ENCODE data around the gene HRG. TPM values are rescaled to one million over a fixed set of nuclear protein-coding genes. Genes with fewer than 3 reads are reported as not detected.
"Not testable (repeated sequence)": the region's sequence is repeated elsewhere in the genome, so short reads cannot be mapped to it uniquely, and the experiment has no call there.

HRG gene
- 0.18 TPM for polyA plus RNA-seq (ENCODE audit: insufficient read length)

- no peak for DNase-seq
Observed at GRCh38 chr3:186665625-186666188, at the start of gene HRG. TSS of gene HRG (plus strand) at chr3:186666014. CDS start at chr3:186666032, 18 bp downstream.

- DNase-seq, result no peak
Observed at GRCh38 chr3:186616299-186616617, 49.6 kb upstream of the HRG start.

GRCh38 chr3:186617036-186617946 is 48.5 kb upstream of the HRG start:
- peak; percentile 59 for DNase-seq

DNA sequence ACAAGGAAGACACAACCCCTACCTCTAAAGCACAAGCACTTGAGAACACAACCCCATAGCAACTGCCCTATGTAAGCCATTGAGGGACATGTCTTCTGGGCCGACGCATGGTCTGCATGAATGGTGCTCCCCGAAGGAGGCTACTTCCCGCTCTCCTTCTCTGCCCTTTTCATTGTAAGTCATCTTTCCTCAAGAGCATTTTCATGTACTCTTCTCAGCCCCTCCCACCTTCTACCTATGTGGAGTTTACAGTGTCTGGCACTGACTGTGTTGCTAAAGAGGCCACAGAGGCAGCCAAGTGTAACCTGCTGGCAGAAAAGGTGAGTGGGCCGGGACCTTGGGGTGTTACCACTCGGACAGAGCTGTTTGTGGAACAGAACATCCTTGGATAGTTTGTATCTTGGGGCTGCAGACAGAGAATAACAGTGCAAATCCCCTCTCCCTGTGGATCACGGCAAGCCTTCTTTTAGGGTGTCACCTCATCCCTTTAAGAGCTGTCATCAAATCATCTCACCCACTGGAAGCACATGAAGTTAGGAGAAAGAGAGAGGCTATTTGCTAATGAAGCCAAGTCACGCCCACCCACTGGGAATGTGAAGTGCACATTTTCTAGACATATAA is 47.4 kb upstream of the HRG start:
- no peak for DNase-seq

GRCh38 chr3:186619787-186620212 is 46.0 kb upstream of the HRG start:
- DNase-seq, result no peak

- peak; percentile 7 for DNase-seq
Observed at GRCh38 chr3:186620213-186621092, 45.4 kb upstream of the HRG start.

- DNase-seq, result no peak
Observed at GRCh38 chr3:186621894-186622650, 43.7 kb upstream of the HRG start.

DNA sequence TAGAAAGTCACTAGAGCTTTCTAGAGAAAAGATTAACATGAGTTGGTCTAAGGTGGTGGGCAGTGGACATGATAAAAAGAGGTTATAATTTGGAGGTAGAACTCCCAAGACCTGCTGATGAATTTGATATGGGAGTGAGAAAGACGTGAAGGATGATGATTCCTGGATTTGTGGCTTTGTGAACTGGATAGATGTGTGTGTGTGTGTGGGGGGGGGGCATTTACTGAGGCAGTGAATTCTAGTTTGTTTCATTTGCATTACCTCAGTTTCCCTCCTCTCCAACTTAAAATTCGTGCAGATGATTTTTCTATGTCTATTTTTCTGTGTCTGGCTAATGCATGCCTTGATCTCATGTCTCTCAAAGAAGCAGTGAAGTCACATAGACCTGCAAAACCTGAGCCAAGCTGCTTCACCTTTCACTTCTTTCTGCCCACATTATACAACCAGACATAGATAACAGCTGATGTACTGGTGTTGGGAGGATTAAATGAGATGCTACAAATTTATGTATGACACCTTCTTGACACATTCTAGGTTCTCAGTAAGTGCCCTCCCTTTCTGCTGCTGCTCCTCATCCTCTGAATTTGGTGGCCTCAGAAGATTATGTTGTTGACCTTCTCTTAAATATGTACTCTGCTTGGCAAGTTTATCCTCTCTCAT is 43.0 kb upstream of the HRG start:
- DNase-seq, result no peak

- DNase-seq, result no peak
Observed at GRCh38 chr3:186624598-186624997, 41.2 kb upstream of the HRG start.

GRCh38 chr3:186625600-186626042 is 40.2 kb upstream of the HRG start:
- DNase-seq, result no peak

DNA sequence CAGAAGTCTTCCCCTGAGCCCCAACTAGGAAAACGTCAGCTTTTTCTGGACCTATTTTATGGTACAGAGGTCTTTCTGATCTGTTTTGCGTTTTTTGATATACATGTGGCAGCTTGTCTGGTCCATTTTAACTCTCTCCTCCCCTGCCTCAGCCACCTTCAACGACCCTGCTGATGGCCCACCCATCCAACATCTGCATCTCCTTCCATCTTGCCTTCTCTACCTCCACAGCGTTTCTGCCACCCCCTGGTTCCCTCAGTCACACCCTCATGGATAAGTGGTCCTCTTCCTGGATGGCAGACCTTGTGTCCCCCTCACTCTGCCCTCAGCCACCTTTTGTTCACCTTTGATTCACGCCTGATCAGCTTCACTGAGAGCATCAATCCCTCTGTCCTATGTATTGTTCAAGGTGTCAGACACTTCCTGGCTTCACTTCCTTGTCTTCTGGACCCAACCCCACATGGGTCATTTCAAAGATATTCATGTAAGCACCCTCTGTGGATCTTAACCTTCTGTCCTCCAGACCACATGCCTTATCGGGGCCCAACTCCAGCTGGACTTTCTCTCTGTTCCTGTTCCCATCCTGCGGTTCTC is 39.5 kb upstream of the HRG start:
- DNase-seq, result no peak

DNA sequence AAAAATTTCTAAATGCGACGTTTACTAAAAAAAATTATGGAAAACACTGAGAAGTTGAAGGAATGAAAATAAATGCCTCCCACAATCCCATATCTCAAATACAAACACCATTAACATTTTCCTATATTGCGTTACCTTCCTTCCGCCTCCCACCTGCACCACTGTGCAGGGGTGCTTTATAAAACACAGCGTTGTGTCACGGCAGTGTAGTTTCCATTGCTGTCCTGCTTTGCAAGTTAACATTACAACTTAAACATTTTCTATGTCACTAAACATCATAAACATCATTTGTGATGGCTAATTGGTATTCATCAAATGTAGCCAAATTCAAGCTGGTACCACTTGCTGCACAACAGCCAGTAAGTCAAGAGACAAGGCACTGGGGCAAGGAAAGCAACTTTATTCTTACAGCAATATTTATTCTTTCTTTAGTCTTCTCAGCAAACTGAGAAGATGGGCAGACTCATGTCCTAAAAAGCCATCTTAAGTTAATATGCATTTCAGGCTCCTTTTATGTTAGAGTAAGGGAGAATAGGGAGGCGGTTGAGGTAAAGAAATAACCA is 37.9 kb upstream of the HRG start:
- no peak for DNase-seq

DNA sequence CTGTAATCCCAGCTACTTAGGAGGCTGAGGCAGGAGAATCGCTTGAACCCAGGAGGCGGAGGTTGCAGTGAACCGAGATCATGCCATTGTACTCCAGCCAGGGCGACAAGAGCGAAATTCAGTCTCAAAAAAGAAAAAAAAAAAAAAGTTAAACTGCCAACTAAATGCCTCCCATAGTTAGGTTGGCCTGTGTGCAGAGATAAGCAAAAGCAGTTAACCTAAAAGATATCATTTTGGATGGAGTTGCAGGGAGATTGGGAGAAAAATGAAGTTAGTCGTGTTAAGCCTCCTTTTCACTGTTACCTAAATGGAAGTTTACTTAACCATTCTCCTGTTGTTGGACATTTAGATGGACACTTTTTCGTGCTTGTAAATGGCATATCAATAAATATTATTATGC is 37.1 kb upstream of the HRG start:
- no peak for DNase-seq

- DNase-seq, result no peak
Observed at GRCh38 chr3:186630950-186631641, 34.7 kb upstream of the HRG start.

DNA sequence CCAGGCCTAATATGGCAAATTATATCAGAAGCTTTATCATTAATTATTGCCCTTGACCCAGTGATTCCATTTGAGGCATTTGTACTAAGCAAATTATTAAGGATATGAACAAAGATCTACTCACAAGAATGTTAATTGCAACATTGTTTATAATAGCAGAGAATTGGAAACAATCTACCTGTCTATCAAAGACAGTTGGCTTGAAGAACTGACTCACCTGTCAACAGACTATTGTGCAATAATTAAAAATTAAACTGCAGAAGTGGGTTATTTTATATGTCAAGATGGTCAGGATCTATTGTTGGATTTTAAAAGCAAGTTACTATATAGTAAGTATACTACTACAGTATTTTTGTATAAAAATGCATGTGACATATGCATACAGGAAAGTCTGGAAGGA is 32.3 kb upstream of the HRG start:
- no peak for DNase-seq

DNA sequence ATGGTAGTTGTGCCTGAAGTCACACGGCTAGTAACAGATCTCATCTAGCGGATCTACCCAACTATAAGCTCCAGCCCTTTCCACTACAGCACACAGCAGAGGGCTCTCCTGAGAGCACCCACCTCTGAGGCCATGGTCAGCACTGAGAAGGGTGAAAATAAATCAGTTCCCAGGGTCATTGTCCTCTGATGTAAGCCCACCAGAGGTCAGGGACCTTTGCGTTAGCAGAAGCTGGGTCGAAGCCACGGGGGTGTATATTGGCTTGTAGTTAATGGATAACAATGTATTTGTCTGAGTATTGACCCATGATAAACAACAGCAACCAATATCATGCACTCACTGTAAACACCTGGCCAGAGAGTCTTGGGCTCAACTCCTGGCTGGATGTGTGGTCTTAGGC is 31.6 kb upstream of the HRG start:
- DNase-seq, result not testable (repeated sequence)

GRCh38 chr3:186635532-186635931 is 30.3 kb upstream of the HRG start:
- DNase-seq, result no peak

DNA sequence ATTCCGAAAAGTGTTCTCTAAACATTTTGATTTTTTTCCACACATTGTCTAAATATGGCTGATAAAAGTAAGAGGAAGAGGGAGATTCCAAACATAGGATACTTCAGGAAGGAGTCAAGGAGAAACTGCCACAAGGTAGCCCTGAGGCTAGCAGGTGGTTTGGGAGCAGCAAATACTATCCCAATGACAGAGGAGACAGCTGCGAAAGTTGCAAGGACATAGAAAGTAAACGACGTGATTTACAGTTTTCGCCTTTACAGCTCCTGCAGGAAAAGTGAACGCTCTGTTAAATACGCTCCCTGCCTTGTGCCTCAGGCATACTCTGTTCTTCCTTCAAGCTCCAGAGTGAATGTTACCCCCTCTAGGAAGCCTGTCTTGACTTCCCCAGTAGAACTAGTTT is 29.3 kb upstream of the HRG start:
- DNase-seq, result no peak

- no peak for DNase-seq
Observed at GRCh38 chr3:186637686-186638085, 28.1 kb upstream of the HRG start.

DNA sequence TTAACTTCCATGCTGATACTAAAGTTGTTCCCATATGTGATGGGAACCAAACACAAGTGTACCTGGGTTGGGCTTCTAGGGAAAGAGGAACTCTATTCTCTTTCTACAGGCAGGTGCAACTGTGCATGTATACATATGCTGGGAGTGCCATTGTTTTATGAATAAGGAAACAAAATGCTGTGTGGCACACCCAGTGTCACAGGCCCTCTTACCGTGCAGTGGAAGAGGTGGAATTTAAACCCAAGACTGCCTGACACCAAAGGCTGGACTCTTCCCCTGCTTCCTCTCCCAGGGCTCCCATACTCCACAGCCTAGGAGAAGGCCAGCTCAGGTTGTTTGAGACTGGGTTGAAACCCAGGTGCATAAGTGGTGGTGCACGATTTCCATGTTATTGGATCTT is 27.6 kb upstream of the HRG start:
- DNase-seq, result no peak
